Loucy (cell line): ENCODE data around the gene BCL11A.
"Not testable (repeated sequence)": the region's sequence is repeated elsewhere in the genome, so short reads cannot be mapped to it uniquely, and the experiment has no call there.

Experiments
- H2AFZ ChIP-seq: fragments of 200-600 bp; sonication (generic); 2 replicates; pipeline ENCODE4 v1.6.0; 2016; ENCODE audit warnings: antibody characterized with exemption, mild to moderate bottlenecking, low read length, moderate library complexity
- H3F3A ChIP-seq: fragments of 200-600 bp; 2 replicates; pipeline ENCODE4 v1.6.0; 2016; ENCODE audit warnings: antibody characterized with exemption, low read depth, mild to moderate bottlenecking
- H3K27me3 ChIP-seq: fragments of 200-600 bp; sonication (generic); 2 replicates; pipeline ENCODE4 v1.6.1; 2014; ENCODE audit warnings: low read length, mild to moderate bottlenecking; ENCODE audit not compliant: insufficient read depth, poor library complexity, severe bottlenecking
- H3K36me3 ChIP-seq: fragments of 200-600 bp; sonication (generic); 2 replicates; pipeline ENCODE4 v1.6.1; 2016; ENCODE audit warnings: low read length; ENCODE audit not compliant: insufficient read depth
- H3K4me1 ChIP-seq: fragments of 200-600 bp; sonication (generic); 2 replicates; pipeline ENCODE4 v1.5.1; 2014; ENCODE audit warnings: low read length, mild to moderate bottlenecking; ENCODE audit not compliant: insufficient read depth, poor library complexity, severe bottlenecking
- H3K4me2 ChIP-seq: fragments of 200-600 bp; sonication (generic); 2 replicates; pipeline ENCODE4 v1.6.0; 2014; ENCODE audit warnings: antibody characterized with exemption, low read length, low read depth, mild to moderate bottlenecking; ENCODE audit not compliant: poor library complexity, severe bottlenecking
- H3K4me3 ChIP-seq: fragments of 200-600 bp; sonication (generic); 2 replicates; pipeline ENCODE4 v1.5.1; 2014; ENCODE audit warnings: low read length, mild to moderate bottlenecking, mixed read lengths; ENCODE audit not compliant: poor library complexity, severe bottlenecking
- H3K79me2 ChIP-seq: fragments of 200-600 bp; sonication (generic); 2 replicates; pipeline ENCODE4 v1.6.1; 2014; ENCODE audit warnings: low read length; ENCODE audit not compliant: insufficient read depth
- H3K9ac ChIP-seq: fragments of 200-600 bp; sonication (generic); 2 replicates; pipeline ENCODE4 v1.6.0; 2014; ENCODE audit warnings: mild to moderate bottlenecking, low read depth, low read length, moderate library complexity; ENCODE audit not compliant: poor library complexity, severe bottlenecking
- H3K9me2 ChIP-seq: fragments of 200-600 bp; sonication (generic); replicated peaks from 2 replicates; pipeline ENCODE4 v1.6.1; 2016; ENCODE audit warnings: low read depth, low read length, mixed read lengths
- H3K9me3 ChIP-seq: fragments of 200-600 bp; sonication (generic); 2 replicates; pipeline ENCODE4 v1.6.1; 2014; ENCODE audit warnings: mild to moderate bottlenecking, antibody characterized with exemption, low read length, low read depth; ENCODE audit not compliant: insufficient read depth
- H4K20me1 ChIP-seq: fragments of 200-600 bp; sonication (generic); 2 replicates; pipeline ENCODE4 v1.6.0; 2014; ENCODE audit warnings: antibody characterized with exemption, low read length, mild to moderate bottlenecking; ENCODE audit not compliant: insufficient read depth, poor library complexity, severe bottlenecking
- EZH2phosphoT487 ChIP-seq: fragments of 200-600 bp; IDR thresholded peaks from 2 replicates; pipeline ENCODE4 v1.6.1; 2018; ENCODE audit warnings: antibody characterized with exemption, mild to moderate bottlenecking, moderate library complexity, borderline replicate concordance
- TF ChIP-seq, protein P1 (sequence below): fragments of 200-600 bp; sonication (generic); conservative IDR thresholded peaks from 2 replicates; pipeline ENCODE4 v1.5.1; 2014; ENCODE audit warnings: mild to moderate bottlenecking, antibody characterized with exemption, low read length

Gene BCL11A

DNA sequence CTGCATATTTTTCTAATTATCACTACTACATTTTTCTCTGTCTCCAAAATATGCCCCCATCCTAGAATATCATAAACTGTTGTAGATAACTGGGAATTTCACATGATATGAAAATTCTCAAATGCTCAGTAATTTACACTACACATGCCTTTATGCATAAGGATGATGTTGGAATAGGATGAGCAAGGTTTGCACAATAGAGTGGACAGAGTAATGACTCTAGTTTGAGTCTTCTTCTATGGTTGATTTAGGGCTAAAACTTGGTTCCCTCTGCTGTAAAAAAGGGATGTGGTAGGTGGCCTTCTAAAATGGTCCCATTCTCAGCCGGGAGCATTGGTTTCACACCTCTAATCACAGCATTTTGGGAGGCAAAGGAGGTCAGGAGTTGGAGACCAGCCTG, 129.9 kb downstream of the BCL11A start:
- no peak for TF ChIP-seq EZH2phosphoT487
- TF ChIP-seq, protein P1, sequence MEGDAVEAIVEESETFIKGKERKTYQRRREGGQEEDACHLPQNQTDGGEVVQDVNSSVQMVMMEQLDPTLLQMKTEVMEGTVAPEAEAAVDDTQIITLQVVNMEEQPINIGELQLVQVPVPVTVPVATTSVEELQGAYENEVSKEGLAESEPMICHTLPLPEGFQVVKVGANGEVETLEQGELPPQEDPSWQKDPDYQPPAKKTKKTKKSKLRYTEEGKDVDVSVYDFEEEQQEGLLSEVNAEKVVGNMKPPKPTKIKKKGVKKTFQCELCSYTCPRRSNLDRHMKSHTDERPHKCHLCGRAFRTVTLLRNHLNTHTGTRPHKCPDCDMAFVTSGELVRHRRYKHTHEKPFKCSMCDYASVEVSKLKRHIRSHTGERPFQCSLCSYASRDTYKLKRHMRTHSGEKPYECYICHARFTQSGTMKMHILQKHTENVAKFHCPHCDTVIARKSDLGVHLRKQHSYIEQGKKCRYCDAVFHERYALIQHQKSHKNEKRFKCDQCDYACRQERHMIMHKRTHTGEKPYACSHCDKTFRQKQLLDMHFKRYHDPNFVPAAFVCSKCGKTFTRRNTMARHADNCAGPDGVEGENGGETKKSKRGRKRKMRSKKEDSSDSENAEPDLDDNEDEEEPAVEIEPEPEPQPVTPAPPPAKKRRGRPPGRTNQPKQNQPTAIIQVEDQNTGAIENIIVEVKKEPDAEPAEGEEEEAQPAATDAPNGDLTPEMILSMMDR, result no peak
- no peaks in the 10 kb centered on the region for H3K27me3 ChIP-seq

DNA sequence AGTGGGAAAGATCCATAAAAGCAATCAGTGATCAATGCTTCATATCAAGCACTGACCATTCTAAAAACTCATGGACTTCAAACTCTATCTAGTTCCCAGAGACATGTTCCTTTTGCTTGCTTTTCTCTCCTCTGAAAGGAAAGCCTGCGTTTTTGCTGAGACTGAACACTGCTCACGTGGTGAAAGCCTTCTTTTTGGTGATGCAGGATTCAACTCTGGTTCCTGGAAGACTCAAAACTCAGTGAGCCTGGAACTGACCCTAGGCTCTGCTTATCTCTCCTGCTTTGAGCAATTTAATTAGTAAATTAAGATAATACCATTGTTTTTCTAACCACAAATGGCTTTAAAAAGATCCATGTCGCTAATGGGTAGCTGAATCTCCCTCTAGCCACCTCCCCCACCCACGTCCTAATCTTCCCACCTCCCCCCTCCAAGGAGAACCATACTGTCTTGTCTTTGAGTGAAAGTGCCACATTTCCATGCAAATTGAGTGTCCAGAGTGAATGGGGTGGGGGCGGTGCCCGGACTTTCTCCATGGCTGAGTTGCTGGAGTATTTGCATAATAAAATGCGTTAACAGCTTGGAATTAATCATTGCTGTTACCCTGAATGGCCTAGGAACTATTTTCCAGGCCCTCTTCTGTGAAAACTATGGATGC, 130.5 kb downstream of the BCL11A start:
- TF ChIP-seq, protein P1, result no peak
- TF ChIP-seq EZH2phosphoT487, result no peak
- Histone ChIP-seq H3K9me3 (no peaks in the 10 kb centered on the region), H3F3A (no peaks in the 10 kb centered on the region), H3K79me2 (no peaks in the 10 kb centered on the region), H3K4me2 (no peak overlapping the region), H3K9me2 (no peaks in the 10 kb centered on the region), H2AFZ (no peak overlapping the region), H4K20me1 (no peaks in the 10 kb centered on the region), H3K36me3 (no peaks in the 10 kb centered on the region), H3K27me3 (no peaks in the 10 kb centered on the region), H3K9ac (no peak overlapping the region), H3K4me3 (no peak overlapping the region), H3K4me1 (no peaks in the 10 kb centered on the region)

More for the DNA sequence above, 129.9 kb downstream of the BCL11A start:
- Histone ChIP-seq H3K79me2 (no peaks in the 10 kb centered on the region), H3F3A (no peaks in the 10 kb centered on the region), H3K9ac (no peak overlapping the region), H3K9me2 (no peaks in the 10 kb centered on the region), H3K9me3 (no peaks in the 10 kb centered on the region), H3K36me3 (no peaks in the 10 kb centered on the region), H4K20me1 (no peaks in the 10 kb centered on the region), H2AFZ (no peak overlapping the region), H3K4me1 (no peaks in the 10 kb centered on the region), H3K4me3 (no peak overlapping the region), H3K4me2 (no peak overlapping the region)

DNA sequence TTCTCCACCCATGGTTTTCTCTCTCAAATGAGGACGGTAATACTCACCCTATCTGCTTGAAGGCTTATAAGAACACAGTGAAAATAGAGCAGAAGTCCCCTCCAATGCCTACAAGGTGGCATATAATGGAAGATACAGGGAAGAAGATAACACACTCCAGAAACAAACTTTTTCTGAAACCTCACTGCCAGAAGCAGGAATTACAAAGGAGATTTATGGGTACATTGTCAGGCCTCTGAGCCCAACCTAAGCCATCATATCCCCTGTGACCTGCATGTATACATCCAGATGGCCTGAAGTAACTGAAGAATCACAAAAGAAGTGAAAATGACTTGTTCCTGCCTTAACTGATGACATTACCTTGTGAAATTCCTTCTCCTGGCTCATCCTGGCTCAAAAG, 136.2 kb downstream of the BCL11A start:
- H2AFZ ChIP-seq, H3K9me2 ChIP-seq, H3K4me3 ChIP-seq, H3K9ac ChIP-seq, H3K36me3 ChIP-seq, H3K4me2 ChIP-seq, H3F3A ChIP-seq, H4K20me1 ChIP-seq, H3K4me1 ChIP-seq, H3K79me2 ChIP-seq, H3K9me3 ChIP-seq, H3K27me3 ChIP-seq: not testable (repeated sequence)
